HCEC 1CT (cell line): Measurements from ENCODE around the gene SND1.

Experiments
- DNase-seq: peaks from one replicate; pipeline ENCODE4 v3.0.0-alpha.2; 2017

SND1 gene

GRCh38 chr7:127840226-127840951 lies 188.4 kb downstream of the SND1 start:
- no peak for DNase-seq

DNA sequence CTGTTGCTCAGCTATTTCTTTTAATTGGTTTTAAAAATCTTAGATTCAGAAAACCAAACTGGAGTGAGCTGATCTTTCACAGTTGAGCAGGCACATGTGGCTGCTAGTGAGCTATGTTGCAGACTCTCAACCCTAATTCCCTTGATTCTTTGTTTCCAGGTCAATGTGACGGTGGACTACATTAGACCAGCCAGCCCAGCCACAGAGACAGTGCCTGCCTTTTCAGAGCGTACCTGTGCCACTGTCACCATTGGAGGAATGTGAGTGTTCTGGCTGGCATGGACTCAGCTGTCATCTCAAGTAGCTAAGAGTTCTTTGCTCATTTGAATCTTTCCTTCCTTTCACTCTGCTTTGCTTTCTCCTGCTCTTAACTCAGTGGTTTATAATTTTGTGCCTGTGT lies 192.2 kb downstream of the SND1 start:
- DNase-seq = no peak

- DNase-seq = peak; percentile 19
These were observed 192.8 kb downstream of the SND1 start for GRCh38 chr7:127844707-127845331.

DNA sequence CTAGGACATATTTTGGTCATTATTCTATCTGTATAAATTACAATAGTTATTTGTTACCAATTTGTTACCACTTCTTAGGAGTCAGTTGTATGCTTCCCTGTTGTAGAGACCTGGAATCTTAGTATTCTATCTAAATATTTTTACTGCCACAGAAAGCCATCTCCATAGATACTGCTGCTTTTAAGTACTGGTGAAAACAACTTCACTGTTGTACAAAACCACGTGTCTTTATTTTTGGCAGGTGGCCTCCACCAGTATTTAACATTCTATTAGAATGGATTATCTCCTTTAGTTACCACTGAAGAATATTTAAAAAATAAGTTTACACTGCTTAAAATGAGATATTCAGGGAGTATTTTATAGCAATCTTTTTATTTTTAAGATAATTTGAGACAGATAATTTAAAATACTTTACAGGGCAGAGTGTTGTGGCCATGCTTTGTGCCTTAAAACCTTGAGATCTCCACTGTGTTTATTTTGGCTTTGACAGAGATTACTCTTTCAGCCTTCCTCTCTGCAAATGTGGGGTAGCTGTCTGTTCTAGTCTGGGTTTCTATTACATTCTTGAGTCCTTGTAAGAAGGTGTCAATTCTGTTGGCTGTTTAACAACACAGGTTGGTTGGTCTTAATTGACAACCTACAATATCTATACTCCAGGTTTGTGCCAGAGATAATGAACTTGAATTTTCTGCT lies 193.7 kb downstream of the SND1 start:
- no peak for DNase-seq

DNA sequence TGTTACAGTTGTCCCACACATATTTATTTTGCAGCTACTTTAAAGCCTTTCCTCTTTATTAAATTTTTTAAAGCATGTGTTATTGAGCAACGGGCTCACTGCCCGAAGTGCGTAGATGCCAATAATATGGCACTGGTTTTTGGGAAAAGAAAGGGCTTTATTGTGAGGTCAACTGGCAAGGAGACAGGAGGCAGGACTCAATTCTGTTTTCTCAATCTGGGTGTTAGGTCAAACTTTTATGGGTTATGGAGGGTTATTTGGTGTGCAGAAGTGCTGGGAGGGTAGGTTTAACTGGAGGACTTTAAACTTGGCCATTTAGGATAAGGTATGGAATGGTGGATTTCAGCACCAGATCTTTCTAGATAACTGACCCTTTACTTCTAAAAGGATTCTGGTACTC lies 195.6 kb downstream of the SND1 start:
- no peak for DNase-seq

DNA sequence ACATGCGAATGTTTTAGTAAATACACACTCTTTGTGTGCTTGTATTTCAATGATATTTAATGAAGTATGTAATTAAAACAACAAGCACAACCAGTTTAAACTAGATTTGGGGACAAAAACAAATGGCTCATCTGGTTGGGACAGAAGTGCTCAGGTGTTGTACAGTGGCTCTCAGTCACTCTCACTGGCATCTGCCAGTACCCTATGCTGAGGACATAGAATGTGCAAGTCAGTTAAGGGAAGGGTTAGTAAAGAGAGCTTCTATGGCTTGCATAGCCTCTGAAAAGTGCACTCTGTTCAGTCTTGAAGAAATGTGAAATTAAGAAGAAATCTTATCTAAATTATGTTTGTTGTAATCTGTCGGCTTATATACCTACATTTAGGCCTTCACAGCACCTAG lies 196.2 kb downstream of the SND1 start:
- DNase-seq = no peak

- DNase-seq = no peak
These were observed 198.2 kb downstream of the SND1 start for GRCh38 chr7:127850195-127850594.

DNA sequence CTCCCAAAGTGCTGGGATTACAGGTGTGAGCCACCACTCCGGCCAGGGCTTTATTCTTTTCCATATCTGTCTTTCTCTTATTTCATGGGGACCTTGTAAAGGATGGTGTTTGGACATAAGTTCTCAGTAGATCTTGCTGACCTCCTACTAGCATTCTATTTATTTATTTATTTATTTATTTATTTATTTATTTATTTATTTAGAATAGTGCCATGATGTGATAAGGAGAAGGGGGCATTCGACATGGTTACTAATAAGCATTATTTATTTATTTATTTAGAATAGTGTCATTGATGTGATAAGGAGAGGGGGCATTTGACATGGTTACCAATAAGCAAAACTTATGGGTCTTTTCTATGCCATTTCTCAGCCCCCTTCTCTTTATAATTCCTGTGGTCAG lies 202.4 kb downstream of the SND1 start:
- DNase-seq = no peak

- DNase-seq = no peak
These were observed 205.5 kb downstream of the SND1 start for GRCh38 chr7:127857464-127857841.

GRCh38 chr7:127858091-127858914 lies 206.3 kb downstream of the SND1 start:
- DNase-seq = no peak

DNA sequence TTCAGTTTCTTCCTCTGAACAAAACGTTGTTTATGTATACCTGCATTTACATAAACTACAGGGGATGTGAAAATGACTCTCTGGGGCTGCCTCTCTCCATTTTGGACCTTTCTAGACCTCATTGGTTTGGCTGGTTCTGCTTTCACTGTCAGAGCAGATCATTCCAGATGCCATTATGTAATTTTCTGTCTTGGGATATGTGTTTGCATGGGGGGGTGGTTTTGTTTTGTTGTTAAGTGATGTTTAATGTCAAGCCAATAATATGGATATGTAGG lies 206.9 kb downstream of the SND1 start:
- DNase-seq = no peak

GRCh38 chr7:127859330-127859729 lies 207.3 kb downstream of the SND1 start:
- no peak for DNase-seq

GRCh38 chr7:127862525-127862924 lies 210.5 kb downstream of the SND1 start:
- DNase-seq = no peak

DNA sequence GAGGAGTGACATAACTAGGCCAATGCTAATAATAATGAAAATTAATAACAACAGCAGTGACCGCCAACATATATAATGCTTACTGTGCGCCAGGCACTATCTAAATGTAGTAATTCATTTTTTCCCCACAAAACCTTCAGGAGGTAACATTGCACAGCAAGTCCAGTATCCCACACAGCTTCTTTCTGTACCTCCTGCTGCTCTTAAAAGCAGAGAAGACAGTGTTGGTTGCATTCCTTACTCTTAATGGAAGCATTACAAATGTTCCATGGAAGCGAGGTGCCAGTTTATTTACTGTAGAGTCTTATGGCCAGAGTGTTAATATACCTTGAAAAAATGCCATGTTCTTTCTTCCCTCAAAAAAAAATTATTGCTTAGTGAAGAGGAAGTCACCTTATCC lies 211.1 kb downstream of the SND1 start:
- DNase-seq = no peak

- peak; percentile 82 for DNase-seq
These were observed 213.5 kb downstream of the SND1 start for GRCh38 chr7:127865466-127865865.

DNA sequence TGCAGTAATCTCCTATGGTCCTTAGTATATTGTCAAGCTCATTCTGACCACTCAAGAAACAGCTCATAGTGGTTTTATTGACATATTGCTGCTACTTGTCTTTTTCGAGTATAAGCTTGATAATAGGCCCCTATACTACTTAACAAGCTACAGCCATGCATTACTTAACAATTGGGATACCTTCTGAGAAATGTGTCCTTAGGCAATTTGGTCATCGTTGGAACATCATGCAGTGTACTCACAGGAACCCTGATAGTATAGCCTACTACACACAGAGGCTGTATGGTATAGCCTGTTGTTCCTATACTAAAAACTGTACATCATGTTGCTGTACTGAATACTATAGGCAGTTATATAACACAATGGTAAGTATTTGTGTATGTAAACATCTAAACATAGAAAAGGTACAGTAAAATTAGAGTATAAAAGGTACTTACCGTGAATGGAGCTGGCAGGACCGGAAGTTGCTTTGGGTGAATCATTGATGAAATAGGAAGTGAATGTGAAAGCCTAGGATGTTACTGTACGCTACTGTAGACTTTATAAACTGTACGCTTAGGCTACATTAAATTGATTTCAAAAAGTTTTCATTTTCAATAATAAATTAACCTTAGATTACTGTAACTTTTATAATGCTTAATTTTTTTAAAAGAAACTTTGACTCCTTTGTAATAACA lies 218.4 kb downstream of the SND1 start:
- DNase-seq = no peak

DNA sequence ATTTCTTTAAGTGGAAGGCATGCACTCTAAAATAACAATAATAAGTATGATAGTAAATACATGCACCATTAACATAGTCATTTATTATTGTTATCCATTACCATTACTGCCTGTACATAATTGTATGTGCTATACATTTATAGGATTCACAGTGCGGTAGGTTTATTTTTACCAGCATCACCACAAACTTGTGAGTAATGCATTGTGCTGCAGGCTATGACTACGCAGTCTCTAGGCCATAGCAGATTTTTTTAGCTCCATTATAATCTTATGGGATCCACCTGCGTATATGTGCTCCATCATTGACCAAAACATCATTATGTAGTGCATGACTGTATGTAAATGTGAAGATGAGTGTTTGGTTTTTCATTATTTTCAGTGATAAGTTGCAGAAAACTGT lies 219.2 kb downstream of the SND1 start:
- DNase-seq = no peak

GRCh38 chr7:127872122-127872521 lies 220.1 kb downstream of the SND1 start:
- no peak for DNase-seq

DNA sequence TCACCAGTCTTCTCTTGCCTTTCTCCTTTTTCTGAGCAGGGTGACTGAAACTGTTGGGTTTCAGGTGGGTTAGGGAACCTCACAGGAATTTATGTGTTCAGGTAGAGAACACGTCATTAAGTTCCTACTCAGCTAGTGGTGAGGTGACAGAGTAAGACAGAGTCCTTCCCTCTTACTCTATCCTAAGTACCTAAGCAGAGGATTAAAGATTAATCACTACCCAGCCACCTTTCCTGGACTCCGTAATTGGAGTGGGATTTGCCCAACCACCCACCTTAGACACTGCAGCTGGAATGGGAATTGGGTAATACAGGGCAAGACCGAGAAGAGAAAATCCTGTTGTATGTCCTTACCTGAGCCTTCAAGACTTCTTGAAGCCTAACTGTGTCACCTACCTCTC lies 221.2 kb downstream of the SND1 start:
- DNase-seq = no peak

- no peak for DNase-seq
These were observed 222.0 kb downstream of the SND1 start for GRCh38 chr7:127873715-127874636.

GRCh38 chr7:127874951-127875608 lies 223.1 kb downstream of the SND1 start:
- DNase-seq = peak; percentile 26
